ENCODE measurements around the gene ROCK1.

GRCh38 chr18:21063011-21063410 lies 48.6 kb downstream of the ROCK1 start:
- TF ChIP-seq CTCF (IDR thresholded peaks at IDR 0.05) (no peak), POLR2A (IDR thresholded peaks at IDR 0.05) (no peak)
